GM19397 (cell line): Measurements from ENCODE around the gene ARNT2.

ENCODE experiments used
- ATAC-seq: cut with Tn5 transposase; IDR thresholded peaks from one replicate; pipeline ENCODE4 v1.9.1; 2021; ENCODE audit warnings: mild to moderate bottlenecking, moderate library complexity; ENCODE audit not compliant: unreplicated experiment

The ARNT2 gene

DNA sequence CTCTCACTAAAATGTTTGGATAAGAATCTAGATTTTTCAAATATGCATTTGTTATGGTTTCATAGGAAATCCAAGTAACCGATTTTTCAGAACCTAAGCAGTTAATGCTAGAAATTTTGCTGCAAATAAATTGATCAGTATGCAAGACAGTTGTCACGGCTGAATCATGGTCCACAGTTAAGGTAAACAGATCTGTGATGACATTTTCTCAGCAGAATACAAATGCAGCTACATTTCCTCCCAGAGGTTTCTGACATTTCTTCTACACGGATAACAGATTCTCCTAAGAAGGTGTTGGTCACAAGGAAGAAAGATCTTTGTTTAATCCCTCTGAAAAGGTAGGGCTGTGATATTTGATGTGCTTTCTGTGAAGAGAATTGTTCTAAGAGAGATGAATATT lies 36.9 kb downstream of the ARNT2 start:
- no peak for ATAC-seq

DNA sequence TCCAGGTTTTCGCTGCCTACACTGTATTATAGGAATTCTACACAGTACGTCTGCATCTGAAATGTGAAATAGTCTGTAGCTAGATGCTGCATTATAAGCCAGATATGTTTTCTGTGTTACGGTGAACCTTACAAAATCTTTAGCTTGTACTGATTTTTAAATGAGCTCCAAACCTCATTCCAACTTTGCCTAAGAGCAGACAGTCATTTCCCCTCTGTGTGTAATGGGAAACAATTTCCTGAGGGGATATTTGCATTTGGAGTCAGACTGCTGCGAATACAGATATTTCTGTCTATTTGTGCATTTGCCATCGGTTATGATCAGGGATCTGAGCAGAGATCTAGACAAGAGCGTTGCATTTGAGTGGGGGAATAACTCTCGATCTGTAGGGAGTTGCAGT lies 37.5 kb downstream of the ARNT2 start:
- ATAC-seq = no peak

DNA sequence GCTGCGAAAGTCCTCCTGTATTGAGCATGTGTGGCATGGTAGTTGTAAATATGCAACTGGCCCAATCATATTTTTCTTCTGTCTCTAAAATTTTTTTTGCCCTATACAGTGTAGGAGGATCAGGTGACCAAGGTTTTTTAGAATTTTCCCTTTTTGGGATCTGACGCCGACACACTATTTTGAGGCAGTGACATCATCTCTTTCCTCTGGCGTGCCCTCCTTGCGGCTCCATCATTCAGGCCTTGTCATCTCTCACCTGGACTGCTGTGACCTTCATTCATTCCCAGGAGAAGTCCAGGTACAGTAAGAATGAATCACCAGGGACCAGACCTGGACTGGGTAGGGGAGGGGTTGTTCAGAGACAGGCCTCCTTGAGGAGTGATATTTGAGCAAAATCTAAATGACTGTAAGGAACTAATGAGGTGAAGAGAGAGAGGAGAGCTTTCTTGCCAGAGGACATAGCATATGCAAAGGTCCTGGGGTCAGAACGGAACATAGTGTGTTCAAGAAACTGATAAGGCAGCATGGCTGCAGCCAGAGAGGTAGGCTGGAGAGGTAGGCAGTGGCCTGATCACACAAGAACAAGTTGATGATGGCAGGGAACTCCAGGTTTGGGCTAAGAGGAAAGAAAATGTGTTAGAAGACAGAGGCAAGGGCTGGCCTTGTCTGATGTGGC lies 38.7 kb downstream of the ARNT2 start:
- no peak for ATAC-seq

DNA sequence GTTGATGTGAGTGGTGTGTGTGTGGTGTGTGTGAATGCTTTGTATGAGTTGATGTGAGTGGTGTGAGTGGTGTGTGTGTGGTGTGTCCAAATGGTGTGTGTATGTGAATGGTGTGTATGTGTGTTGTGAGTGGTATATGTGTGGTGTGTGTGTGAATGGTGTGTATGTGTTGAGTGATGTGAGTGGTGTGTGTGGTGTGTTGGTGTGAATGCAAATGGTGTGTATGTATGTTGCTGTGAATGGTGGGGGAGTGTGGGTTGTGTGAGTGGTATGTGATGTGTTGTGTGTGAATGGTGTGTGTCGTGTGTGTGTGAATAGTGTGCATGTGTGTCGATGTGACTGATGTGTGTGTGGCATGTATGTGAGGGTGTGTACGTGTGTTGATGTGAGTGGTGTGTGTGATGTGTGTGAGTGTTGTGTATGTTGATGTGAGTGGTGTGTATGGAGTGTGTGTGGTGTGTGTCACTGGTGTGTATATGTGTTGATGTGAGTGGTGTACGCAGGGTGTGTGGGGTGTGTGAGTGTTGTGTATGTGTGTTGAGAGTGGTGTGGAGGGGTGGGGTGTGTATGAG lies 40.6 kb downstream of the ARNT2 start:
- ATAC-seq = no peak

DNA sequence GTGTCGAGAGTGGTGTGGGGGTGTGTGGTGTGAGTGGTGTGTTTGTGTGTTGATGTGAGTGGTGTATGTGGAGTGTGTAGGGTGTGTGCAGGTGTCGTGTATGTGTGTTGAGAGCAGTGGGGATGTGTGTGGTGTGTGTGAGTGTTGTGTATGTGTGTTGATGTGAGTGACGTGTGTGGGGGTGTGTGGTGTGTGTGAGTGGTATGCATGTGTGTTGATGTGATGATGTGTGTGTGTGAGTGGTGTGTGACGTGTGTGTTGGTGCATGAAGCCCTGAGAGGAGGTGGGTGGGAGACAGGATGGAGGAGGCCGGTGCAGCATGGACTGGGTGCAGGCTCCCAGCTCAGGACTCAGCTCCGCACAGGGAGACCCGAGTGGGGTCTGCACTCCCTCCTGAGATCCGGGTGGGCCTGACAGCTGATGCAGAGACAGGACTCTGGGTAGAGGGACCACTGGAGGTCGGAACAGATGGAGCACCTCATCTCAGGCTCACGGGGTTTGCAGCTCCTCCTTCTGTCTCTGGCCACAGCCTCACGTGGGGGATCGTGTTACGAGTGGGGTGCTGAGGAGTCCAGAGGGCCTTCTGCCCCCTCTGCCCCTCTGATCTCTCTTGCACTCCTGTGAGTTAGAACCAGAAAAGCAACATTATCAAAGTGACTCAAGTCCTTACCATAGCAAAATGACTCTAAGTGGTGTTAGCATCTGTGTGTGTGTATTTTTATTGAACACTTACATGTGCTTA lies 41.3 kb downstream of the ARNT2 start:
- no peak for ATAC-seq

DNA sequence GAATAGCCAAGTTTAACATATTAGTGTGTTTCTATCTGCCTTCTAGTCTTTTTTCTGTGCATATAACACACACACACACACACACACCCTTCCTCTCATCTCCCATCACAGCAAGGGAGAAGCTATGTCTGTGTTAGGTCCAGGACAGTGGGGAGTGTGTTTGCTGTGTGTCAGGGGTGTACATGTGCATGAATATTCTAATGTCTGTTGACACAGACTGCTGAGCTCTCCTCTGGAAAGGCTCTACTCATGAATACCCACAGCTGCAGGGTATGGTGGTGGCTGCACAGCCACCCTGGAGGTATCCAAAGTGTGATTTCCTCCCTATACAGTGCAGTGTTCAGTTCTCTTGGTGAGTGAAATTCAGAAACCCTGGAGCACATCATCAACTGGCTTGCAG lies 42.9 kb downstream of the ARNT2 start:
- no peak for ATAC-seq

DNA sequence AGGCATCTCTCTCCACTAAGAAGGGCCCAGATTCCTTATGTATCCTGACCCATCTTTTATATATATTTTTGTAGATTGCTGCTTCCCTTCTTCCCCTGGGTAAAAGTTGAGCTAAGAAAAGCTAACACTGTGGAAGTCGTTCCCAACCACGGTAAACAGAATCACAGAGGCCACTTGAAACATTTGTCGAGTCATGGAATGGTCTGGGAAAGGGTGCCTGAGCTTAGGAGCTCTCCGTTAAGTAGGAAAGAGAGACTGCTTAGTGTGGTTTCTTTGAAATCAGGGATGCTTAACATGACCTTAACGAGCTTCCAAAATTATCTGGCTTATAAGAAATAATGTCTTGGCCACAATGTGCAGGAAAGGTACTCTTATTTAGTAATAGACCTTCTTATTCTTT lies 45.6 kb downstream of the ARNT2 start:
- no peak for ATAC-seq

DNA sequence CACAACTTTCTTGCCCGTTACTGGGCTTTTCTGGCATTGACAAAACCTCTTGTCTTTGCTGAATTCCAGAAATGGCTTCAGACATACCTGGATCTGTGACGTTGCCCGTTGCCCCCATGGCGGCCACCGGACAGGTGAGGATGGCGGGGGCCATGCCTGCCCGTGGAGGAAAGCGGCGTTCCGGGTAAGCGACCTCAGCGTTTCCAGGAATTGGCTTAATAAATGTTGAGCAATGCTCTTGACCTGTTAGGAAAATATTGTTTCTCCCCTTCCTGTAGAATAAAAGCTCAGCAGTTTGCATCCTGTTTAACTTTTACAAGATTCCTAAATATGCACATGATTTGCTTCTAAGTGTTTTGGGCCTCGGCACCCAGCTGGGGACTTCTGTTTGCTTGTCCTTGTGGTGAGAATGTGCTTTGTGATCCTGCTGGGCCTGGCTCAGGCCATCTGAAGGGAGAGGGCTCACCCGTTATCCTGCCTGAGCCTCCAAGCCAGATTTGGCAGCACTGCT lies 46.7 kb downstream of the ARNT2 start:
- no peak for ATAC-seq

DNA sequence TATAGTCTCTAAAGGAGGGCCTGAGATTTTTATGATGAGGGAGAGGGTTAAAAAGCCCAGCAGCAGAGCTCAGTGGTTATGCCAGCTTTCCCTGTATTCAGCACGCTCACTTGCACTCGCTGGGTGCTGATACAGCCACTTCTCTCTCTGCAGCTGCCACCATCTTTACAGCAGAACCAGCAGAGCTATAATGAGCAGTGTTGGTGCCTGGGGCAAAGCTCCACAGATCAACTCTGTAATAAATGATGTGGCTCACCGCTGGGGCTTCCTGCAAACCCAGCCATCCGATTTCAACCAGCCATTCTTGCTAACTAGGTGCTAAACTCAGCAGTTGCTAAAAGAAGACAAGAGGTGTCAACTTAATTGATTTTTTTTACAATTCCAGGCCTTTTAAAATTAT lies 48.0 kb downstream of the ARNT2 start:
- ATAC-seq = no peak

DNA sequence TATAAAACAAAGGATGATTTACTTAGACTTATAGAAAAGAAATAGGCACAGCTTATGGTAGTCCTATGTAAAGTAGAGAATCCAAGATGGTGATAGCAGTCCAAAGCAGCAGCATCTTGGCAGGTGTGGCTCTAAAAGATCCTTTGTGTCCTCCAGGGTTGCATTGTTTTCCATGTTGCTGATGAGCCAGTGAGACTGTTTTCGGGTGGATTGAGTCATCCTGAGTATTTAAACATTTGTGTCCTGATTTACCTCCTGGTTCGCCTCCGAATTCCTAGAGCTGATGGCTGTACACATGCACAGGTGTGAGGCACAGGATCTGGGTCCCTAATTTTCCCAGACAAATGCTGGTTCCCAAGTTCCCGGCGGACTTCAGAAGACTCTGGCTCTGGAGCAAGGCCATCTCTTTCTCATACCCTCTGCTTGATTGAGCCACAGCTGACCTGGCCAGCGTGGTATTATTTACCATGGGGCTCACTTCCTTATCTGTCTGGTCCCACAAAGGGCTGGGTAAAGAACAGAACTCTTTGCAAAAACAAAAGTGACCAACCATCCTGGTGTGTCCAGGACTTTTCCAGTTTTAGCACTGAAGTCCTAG lies 51.0 kb downstream of the ARNT2 start:
- ATAC-seq = no peak

DNA sequence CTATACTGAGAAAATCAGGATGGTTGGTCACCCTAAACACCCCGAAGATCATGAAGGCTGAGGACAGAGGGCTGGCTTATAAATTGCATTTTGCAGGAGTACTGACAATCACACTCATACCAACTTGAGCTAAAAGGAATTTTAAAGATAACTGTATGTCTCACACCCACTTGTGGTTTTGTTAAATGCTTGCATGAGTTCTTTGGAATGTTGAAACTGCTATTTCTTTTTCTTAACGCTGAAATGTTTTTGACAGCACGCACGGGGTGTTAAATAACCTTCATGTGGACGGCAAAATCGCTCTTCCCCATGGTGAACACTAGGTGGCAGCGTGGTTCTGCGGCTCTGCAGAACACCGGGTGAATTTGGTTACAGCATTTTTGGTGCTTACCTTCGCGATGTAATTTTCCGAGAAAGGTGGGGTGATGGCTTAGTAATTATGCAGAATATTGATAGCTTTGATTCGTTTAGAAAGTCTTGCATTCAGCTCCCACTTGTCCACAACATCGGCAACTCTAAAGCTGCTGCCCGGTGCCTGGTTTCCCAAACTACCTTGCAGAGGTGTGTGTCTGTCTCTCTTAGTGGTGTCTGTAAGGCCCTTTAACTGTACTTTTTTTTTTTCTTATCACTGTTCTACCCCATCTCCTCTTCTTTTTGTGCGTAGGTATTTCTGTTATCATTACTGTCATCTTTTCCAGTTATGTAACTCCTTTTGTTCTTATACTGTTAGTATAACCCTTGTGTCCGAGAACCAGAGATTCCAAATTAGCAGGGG lies 51.7 kb downstream of the ARNT2 start:
- no peak for ATAC-seq

DNA sequence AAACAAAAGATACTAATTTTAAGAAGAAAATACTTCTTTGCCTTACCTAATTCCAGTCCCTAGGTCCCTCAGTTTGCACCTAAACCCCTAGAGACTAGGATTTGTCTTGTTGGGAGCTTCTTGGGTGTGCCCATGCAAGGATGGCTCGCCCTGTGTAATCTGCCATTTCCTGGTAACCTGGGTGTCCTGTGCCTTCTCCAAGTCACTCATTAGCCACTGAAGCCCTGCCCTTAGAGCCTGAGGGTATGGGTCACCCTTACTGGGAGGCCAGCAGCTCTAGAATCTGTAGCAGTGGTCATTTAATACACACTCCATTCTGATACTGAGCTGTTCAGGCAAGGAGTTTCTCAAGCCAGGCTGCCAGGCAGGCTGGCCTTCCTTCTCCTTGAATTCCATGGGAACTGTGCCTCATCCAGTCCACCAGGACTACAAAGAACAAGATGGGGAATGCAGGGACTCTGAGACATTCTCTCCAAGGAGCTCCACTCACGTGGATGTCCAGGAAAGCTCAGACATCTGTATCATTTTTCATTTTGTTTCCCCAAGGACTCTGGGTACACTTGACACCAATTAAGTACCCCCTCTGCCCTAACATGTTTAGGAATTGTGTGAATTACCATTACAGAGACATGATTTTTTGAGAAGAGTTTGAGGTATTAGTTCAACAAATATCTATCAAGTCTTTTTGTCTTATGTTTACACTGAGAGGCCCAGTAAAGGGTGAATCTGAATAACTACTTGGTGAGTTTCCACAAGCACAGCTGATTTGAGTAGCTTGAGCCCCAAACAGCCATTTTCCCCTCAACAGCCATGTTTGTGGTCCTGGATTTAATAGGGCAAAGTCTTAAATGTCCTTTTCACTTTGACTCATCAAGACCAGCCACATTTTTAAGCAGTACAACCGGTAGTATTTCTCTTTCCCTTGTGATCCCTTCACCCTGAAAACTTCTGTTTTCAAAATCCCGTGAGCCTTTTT lies 52.6 kb downstream of the ARNT2 start:
- no peak for ATAC-seq

DNA sequence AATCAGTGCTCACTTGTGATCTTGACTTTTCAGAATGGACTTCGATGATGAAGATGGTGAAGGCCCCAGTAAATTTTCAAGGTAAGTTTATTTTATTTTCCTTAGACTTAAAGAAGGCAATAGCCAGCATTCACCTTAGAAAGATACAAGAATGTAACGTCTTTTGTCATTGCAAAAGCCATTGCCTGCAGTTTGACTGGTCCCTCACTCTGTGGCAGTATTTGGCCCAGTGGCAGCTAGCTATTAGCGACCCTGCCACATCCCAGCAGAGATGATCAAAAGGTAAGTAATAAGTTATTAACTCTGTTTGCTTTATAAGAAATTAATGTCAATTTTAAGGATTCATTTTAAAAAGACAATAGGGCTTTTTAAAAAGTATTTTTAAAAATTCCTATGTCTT lies 53.7 kb downstream of the ARNT2 start:
- ATAC-seq = no peak

DNA sequence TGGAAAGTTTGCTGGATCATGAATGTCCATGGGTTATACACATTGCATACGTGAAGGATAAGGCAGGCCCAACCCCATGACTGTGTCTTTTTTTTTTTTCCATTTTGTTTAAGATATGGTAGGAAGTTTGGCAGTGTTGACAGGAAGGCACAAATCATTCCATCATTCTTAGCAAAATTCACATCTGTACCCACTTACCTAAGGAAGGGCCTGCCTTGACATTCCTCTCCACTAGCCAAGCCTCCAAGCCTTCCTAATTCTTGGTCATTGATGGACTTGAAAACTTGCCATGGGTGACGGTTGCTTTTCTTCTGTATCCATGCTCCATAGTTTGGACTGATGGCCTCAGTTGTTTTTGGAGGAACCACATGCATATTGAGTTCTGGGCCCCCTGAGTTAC lies 54.4 kb downstream of the ARNT2 start:
- no peak for ATAC-seq

DNA sequence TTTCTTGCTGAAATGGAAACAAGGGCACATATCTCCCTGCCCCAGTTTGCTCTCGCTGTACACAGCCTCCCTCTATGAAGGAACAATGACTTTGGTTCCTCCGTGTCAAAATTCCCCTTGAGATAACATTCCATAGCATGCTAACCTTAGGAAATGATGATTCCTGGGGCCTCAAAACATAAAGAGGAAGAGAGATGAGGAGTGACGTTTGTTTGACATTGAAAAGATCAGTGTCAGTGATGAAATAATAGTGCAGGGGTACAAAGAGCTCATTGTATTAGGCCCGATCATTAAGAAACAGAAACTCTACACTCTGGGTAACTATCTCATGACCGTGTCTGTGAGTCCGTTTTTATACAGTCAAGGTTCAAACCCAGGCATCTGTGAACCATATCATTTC lies 55.2 kb downstream of the ARNT2 start:
- no peak for ATAC-seq

DNA sequence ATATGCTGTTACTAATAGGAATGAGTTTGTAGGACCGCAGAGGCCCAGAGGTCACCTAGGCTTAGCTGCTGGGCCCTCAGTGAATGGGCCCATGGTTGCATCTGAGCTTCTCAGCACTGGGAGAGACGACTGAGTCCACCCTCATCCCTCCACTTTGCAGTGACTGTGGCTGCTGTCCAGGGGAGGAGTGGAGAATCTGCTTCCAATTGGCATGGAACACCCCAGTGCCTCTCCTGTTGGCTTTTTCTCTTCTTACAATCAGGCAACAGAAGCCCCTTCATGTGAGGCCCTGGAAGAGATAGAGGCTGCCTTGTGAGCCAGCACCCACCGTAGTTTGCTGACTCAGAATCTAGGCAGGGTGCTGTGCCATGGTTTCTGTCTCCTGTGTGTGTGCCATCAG lies 55.6 kb downstream of the ARNT2 start:
- ATAC-seq = no peak

DNA sequence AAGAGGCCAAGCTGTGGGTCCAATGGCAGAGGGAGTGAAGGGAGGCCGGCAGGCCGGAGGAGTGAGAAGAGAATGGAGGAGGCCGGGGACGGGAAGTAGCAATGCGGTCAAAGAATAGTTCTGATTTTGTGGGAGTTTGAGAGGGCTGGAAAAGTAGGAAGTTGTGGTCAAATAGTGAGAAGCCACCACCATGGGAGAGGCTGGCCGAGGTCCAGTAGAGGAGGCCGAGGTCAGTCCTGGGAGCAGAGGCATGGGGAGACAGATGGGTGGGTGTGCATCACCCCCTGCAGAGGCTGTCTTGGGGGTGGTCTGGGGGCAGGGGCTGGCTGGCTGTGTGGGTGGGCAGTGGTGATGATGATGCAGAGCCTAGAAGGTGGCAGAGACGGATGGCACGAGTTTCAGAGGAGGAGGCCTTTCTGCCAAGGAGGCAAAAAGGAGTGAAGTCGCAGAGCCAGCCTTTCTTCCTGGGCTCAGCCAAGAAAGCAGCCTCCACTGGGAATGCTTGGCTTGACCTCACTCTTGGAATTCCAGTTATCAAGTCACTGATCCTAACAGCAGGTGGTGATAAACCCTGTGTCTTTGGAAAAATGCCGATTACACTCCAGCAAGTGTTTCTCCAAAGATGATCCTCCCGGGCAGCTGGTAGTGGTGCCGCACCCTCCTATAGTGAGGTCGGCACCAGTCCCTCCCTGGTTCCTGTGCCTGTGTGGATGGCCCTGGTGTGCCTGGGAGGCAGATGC lies 57.3 kb downstream of the ARNT2 start:
- ATAC-seq = no peak

DNA sequence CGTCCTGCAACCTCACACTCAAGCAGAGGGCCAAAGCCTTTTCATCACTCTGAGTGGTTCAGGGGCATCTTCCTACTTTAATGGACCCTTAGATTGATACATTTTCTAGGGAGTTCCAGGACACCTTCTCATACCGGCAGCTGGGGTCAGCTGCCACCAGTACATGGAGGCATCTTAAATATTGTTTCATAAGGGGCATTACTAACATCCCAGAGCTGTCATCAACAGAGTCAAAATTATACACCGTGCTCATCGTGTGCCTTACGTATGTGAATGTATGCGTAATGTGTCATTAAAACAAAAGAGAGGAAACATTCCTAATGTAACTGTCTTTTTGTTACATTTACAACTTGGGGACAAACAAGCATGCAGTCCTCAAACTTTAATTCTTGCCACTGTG lies 57.9 kb downstream of the ARNT2 start:
- ATAC-seq = no peak

DNA sequence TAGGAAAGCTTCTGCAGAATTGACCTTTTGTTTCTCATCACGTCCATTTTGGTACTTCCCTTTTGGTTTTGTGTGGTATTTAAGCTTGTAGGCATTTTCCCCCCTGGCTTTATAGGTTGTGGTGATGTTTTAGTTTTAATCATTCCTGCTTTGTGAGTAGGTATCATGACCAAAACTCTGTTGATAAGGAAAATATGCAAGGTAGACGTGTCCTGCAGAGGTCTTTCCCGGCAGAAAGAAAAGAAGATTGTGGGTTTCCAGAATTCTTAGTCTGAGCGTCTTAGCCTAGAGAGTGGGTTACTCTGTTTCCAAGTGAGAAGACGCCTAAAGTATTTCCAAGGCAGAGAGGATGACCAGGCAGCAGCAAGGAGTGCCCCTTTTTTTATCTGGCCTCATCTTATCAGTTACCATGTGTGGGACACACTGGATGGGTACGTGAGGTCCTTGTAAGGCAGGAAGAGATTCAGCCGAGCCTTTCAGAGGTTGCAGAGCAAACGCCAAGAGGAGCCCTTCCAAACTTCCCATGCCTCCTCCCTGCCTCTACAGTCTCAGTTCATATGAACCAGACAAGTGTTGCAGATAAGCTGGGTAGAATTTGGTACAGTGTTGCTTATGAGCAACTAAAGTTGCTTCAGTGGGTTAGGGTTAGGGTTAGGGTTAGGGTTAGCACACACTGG lies 58.8 kb downstream of the ARNT2 start:
- ATAC-seq = no peak
